NCI-H1436 treated with DMSO at 0.1 percent for 48 hours (cell line): Measurements from ENCODE around the gene ST3GAL2.
"Not testable (repeated sequence)": the region's sequence is repeated elsewhere in the genome, so short reads cannot be mapped to it uniquely, and the experiment has no call there.

Source experiments
- DNase-seq: peaks from one replicate; lab custom pipeline; 2025; lab: John Stamatoyannopoulos, UW

Gene ST3GAL2

GRCh38 chr16:70417661-70418060, 21.2 kb downstream of the ST3GAL2 start:
- DNase-seq, result no peak

GRCh38 chr16:70416748-70417616, 21.9 kb downstream of the ST3GAL2 start:
- DNase-seq, result no peak

GRCh38 chr16:70413572-70413971, 25.3 kb downstream of the ST3GAL2 start:
- not testable (repeated sequence) for DNase-seq

GRCh38 chr16:70412385-70412784, 26.5 kb downstream of the ST3GAL2 start:
- no peak for DNase-seq

GRCh38 chr16:70410734-70411133, 28.2 kb downstream of the ST3GAL2 start:
- DNase-seq, result no peak

- no peak for DNase-seq
These were observed 31.1 kb downstream of the ST3GAL2 start for GRCh38 chr16:70407811-70408274.

- DNase-seq, result not testable (repeated sequence)
These were observed 32.8 kb downstream of the ST3GAL2 start for GRCh38 chr16:70406104-70406503.

- no peak for DNase-seq
These were observed 35.8 kb downstream of the ST3GAL2 start for GRCh38 chr16:70402916-70403659.

GRCh38 chr16:70399951-70400350, 38.9 kb downstream of the ST3GAL2 start:
- DNase-seq, result no peak

- no peak for DNase-seq
These were observed 39.5 kb downstream of the ST3GAL2 start for GRCh38 chr16:70399381-70399780.

GRCh38 chr16:70398177-70398743, 40.6 kb downstream of the ST3GAL2 start:
- DNase-seq, result no peak

GRCh38 chr16:70396246-70396904, 42.5 kb downstream of the ST3GAL2 start:
- DNase-seq, result no peak

- no peak for DNase-seq
These were observed 43.5 kb downstream of the ST3GAL2 start for GRCh38 chr16:70395345-70395901.

- DNase-seq, result no peak
These were observed 44.0 kb downstream of the ST3GAL2 start for GRCh38 chr16:70394853-70395252.

GRCh38 chr16:70393662-70394061, 45.2 kb downstream of the ST3GAL2 start:
- no peak for DNase-seq

GRCh38 chr16:70392606-70393005, 46.3 kb downstream of the ST3GAL2 start:
- no peak for DNase-seq

- no peak for DNase-seq
These were observed 46.9 kb downstream of the ST3GAL2 start for GRCh38 chr16:70391881-70392481.

GRCh38 chr16:70391446-70391845, 47.5 kb downstream of the ST3GAL2 start:
- DNase-seq, result no peak

- no peak for DNase-seq
These were observed 48.1 kb downstream of the ST3GAL2 start for GRCh38 chr16:70390774-70391173.

- DNase-seq, result no peak
These were observed 50.8 kb downstream of the ST3GAL2 start for GRCh38 chr16:70388006-70388680.
